ENCODE measurements around the gene SMIM30.

Gene SMIM30

DNA sequence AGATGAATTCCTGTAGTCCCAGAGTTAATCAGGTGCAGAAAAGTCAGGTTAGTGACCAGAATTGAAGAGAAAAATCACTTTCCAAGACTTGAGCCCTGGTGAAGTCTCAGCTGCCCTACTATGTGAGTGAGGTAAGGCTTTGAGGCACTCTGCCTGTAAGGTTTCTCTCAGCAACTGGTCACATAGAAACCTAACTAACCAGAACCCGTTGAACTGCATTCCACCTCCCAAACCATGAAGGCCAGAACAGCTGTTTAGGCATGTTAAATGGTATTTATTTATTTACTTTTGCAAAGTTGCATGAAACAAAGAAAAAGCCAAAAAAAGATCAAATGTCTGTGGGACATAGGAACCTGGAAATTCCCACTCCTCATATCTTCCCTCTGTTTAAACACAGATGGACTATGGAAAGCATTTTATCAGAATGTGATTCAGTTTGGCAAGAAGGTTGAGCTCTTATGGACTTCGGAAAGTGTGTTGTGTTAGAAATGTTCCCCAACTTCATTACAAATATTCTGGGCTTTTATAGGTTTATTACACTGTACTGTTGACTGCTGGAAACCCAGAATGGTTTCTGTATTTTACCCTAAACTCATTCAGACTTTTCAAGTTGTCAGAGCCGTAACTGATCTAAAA lies 19.0 kb downstream of the SMIM30 start:
- no peak for DNase-seq

- DNase-seq = no peak
Measured at GRCh38 chr7:113094517-113095249, 23.7 kb downstream of the SMIM30 start.

GRCh38 chr7:113093561-113093960 lies 24.8 kb downstream of the SMIM30 start:
- no peak for DNase-seq

DNA sequence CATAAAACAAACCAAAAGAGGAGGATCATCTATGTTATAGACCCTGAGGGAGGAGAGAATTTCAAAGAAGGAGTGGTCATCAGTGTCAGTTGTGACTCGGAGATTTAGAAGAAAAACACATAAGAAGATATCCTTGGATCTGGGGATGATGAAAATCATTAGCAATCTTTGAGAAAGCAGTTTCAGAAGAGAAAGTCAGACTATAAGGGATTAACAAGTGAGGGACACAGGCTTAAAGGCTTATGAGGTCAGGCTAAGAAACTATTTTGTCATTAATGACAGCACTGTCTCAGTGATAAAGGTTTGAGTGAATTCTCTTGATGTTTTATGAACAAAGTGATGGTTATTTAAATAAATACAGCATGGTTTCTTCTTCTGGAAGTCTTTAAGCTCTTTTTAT lies 25.6 kb downstream of the SMIM30 start:
- no peak for DNase-seq

GRCh38 chr7:113087071-113087998 lies 31.0 kb downstream of the SMIM30 start:
- DNase-seq = peak; percentile 11

DNA sequence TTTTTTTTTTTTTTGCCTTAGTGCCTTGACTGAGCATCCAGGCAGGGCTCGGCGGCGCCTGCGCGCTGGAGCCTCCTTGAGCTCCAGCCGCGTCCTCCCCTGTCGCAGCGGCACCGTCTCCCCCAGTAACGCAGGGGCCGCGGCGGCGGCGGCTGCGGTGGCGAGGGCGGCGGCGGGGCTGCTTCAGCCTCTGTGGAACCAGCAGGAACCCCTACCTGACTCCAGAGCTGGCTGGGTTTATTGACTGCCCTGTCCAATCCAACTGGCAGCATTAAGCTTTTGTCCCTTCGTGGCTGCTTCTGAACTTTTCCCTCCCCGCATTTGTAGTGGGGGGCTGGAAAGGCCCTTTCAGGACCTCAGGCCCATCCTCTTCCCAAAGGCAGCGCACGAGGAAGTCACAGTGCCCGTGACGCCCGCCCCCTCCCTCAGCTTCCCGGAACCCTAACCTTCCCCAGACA lies 31.9 kb downstream of the SMIM30 start, which contains the start of gene GPR85:
Gene GPR85 (minus strand): TSS at position 397 of the 458 bp plus-strand sequence. CDS start 2,106 bp downstream, outside the sequence.
- no peak for DNase-seq

DNA sequence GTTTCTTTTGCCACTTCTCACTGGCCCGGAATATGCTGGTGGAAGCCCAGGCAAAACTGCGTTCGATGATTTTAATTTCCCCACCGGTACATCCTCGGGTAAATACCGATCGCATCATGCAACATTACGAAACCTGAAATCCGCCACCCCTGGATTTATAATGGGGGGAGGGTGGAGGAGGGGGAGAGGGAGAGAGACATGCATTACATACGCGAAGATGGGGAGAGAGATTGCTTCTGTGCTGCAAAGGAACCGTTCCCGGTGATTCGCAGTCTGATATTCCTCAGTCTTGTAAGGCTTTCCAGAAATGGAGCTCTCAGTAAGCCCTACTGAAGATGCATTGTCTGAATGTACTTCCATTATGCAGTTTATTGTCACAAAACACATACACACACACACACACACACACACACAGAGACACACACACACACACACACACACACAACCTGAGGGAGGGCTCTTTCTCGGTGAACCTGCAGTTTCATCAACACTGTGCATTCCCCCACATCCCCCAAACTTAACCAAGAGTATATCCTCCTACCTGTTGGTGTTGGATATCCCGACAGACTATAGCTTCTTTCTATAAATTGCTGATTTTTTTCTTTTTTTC lies 32.5 kb downstream of the SMIM30 start:
- no peak for DNase-seq

GRCh38 chr7:113084496-113085172 lies 33.7 kb downstream of the SMIM30 start:
- no peak for DNase-seq

DNA sequence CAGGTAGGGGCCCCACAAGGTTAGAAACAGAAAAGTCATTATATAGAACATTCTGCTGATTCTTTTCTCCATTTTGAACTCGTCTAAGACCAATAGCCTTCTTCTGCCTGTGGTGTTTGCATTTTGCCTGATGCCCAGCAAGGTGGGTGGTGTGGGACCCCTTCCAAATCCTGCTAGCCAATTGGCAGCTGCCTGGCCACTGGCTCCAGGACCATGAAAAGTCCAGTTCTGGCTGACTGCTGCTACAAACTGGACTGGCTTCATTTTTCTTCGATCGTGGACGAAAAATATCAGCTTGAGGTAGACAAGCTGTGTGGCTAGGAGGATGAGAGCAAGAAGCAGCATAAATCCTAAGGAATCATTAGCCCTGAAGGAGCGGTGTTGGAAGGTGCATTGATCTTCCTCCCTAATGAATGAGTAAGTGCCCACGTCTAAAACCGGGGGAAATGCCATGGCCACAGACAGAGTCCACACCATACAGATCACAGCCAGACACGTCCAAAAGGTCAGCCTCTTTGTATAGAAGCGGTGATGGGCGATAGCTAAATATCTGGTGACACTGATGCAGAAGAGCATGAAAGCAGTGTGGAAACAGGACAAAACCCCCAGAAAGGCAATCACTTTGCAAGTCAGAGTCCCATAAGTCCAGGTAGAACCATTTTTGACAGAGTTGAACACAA lies 34.4 kb downstream of the SMIM30 start:
- no peak for DNase-seq

- DNase-seq = no peak
Measured at GRCh38 chr7:113083132-113083815, 35.1 kb downstream of the SMIM30 start.

DNA sequence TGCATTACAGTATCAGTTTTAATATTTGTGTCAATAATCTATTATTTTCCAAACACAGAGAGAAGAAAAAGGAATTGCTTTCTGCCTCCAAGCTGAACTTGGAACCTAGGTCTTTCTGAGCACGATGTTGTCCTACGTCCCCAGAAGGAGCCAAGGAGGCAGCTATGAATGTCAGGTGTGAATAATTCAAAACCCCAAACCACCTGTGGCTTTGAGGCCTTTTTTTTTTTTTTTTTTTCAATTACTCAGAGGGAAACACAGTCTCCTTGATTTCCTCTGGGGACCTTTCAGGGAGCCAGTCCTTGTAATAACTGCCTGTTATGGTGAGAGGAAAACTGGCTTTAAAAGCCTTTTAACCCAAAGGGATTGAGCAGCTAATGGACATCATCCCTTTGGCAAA lies 40.0 kb downstream of the SMIM30 start:
- no peak for DNase-seq

- no peak for DNase-seq
Measured at GRCh38 chr7:113076703-113077102, 41.7 kb downstream of the SMIM30 start.

- no peak for DNase-seq
Measured at GRCh38 chr7:113071465-113071864, 46.9 kb downstream of the SMIM30 start.
